ENCODE measurements around the gene CFAP97D1. TPM values are rescaled to one million over a fixed set of nuclear protein-coding genes. Genes with fewer than 3 reads are reported as not detected.

Gene CFAP97D1
- total RNA-seq, 1 experiment from 2014 or later: 0.21 TPM

DNA sequence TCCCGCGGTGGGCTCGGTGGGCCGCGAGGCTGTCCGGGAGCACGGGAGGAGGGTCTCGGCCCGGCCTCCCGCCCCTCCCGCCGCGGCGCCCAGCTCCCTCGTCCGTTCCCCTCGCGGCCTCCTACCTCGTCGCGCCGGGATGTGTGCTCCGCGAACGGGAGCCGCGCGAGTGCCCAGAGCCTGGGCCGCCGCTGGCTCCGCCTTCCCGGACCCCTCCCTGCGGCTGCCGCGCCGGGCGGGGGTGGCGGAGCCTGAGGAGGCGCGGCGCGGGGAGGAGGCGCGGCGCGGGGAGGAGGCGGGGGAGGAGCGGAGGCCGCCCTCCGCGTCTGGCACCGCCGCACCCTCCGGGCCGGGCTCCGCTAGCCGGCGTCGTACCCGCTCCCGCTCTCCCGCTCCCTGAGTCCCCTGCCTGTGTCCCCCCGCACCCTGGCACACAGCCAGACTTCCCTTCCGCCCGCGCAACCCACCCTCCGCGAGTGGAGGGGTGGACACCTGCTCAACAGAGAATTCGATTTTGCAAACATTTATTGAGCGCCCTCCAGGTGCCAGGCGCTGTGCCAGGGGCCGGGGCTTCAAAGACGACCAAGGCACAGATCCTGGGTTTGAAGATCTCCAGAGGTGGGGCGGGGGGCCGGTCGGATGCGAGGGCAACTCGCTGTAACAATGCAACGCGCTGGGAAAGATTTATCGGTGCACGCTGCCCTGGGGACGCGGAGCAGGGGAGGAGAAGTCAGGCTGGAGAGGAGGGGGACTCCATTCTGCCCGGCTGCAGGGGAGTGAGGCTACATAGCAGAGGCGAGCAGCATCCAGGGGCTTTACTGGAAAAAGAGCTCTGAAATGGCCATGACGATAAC, 53.0 kb downstream of the CFAP97D1 start, which contains the start of gene MPP3:
TSS of gene MPP3 (minus strand) at position 171 of the 854 bp plus-strand sequence. CDS start 1,240 bp downstream, outside the sequence.
- no peaks in the 10 kb centered on the region for H3K36me3 ChIP-seq (replicated peaks; ENCODE audit: control insufficient read depth, insufficient read depth, low read length)
- peak; percentile 97 for DNase-seq
- H3K4me3 ChIP-seq (ENCODE audit: insufficient read depth, low read depth, low read length): peak within 1 kb of the TSS; percentile 67
- peaks cover 13% of the 10 kb centered on the region for H3K27me3 ChIP-seq (ENCODE audit: control insufficient read depth, insufficient read depth, low read length)

DNA sequence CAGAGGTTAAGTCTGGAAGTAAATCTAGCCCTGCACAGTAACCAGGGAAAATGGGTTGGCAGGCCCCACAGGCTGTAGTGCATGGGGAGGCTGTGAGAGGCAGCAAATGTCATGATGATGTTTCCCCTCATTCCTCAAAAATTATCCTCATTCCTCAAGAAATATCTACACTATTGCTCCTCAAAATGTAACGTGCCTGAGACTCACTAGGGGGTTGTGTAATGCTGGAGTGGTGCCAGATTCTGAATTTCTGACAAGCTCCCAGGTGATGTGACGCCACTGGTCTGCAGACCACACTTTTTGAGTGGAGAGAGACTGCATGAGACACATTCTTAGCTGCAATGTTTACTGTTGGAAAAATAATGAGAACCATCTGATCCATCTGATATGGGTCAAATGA, 53.9 kb downstream of the CFAP97D1 start:
- Histone ChIP-seq H3K4me3 (ENCODE audit: insufficient read depth, low read depth, low read length) (no peak overlapping the region), H3K27me3 (ENCODE audit: control insufficient read depth, insufficient read depth, low read length) (peaks cover 13% of the 10 kb centered on the region), H3K36me3 (replicated peaks; ENCODE audit: control insufficient read depth, insufficient read depth, low read length) (no peaks in the 10 kb centered on the region)
- no peak for DNase-seq

Other genes with a start within 250 kb of the CFAP97D1 start
- 186 and 191 TPM in 2 replicates for gene ETV4, start 234.1 kb upstream of the CFAP97D1 start, total RNA-seq (2014; rRNA removed; shearing (Covaris generic))
- gene MEOX1, start 118.5 kb upstream of the CFAP97D1 start, total RNA-seq (2014; rRNA removed; shearing (Covaris generic)): 0.18 TPM in 1 of 2 replicates, not detected in the other
- not detected in 2 replicates for gene SOST, start 21.6 kb upstream of the CFAP97D1 start, total RNA-seq (2014; rRNA removed; shearing (Covaris generic))
- 30.4 and 35.5 TPM in 2 replicates for gene DUSP3, start 1.5 kb upstream of the CFAP97D1 start, total RNA-seq (2014; rRNA removed; shearing (Covaris generic))
- gene MPP3, start 52.7 kb downstream of the CFAP97D1 start, total RNA-seq (2014; rRNA removed; shearing (Covaris generic)): 7.7 and 8.3 TPM in 2 replicates
- not detected in 2 replicates for gene CD300LG, start 66.7 kb downstream of the CFAP97D1 start, total RNA-seq (2014; rRNA removed; shearing (Covaris generic))
- 9.0 and 12.2 TPM in 2 replicates for gene MPP2, start 127.1 kb downstream of the CFAP97D1 start, total RNA-seq (2014; rRNA removed; shearing (Covaris generic))
- gene PPY, start 162.0 kb downstream of the CFAP97D1 start, total RNA-seq (2014; rRNA removed; shearing (Covaris generic)): not detected in 2 replicates
- 0.67 and 1.8 TPM in 2 replicates for gene PYY, start 173.5 kb downstream of the CFAP97D1 start, total RNA-seq (2014; rRNA removed; shearing (Covaris generic))
- 5.1 and 5.9 TPM in 2 replicates for gene NAGS, start 224.2 kb downstream of the CFAP97D1 start, total RNA-seq (2014; rRNA removed; shearing (Covaris generic))
- 31.7 and 48.5 TPM in 2 replicates for gene TMEM101, start 234.5 kb downstream of the CFAP97D1 start, total RNA-seq (2014; rRNA removed; shearing (Covaris generic))

All from H7 (cell line).